Activated CD4-positive, alpha-beta T cell treated with anti-CD3 and anti-CD28 coated beads, Interleukin-2, amount 10 ng/mL, durations not matched to agents 7 days and 5 days (primary cell): ENCODE measurements around the gene HNRNPUL1. TPM values are rescaled to one million over a fixed set of nuclear protein-coding genes. Genes with fewer than 3 reads are reported as not detected.

Source experiments
- CTCF ChIA-PET: fragments of 350-600 bp; sonication (Branson Sonifier 250); formaldehyde crosslinking; loops from one replicate; lab custom pipeline; 2021; ENCODE audit warnings: antibody characterized with exemption; lab: Charles Lee
- POLR2A ChIA-PET: fragments of 350-600 bp; sonication (Branson Sonifier 250); formaldehyde crosslinking; loops from one replicate; lab custom pipeline; 2021; ENCODE audit warnings: antibody characterized with exemption; lab: Charles Lee
- DNase-seq: peaks from one replicate; pipeline ENCODE4 v3.0.0-alpha.2; 2020
- H3K27ac Mint-ChIP-seq: one replicate; pipeline ENCODE4 v1.8.0; 2021; ENCODE audit warnings: mild to moderate bottlenecking, moderate library complexity, mixed read lengths
- H3K27me3 Mint-ChIP-seq: one replicate; pipeline ENCODE4 v1.8.0; 2021; ENCODE audit warnings: mixed read lengths
- H3K36me3 Mint-ChIP-seq: one replicate; pipeline ENCODE4 v1.8.0; 2021; ENCODE audit warnings: low read depth, mixed read lengths
- H3K4me1 Mint-ChIP-seq: one replicate; pipeline ENCODE4 v1.8.0; 2021; ENCODE audit warnings: mixed read lengths
- H3K4me3 Mint-ChIP-seq: one replicate; pipeline ENCODE4 v1.8.0; 2021; ENCODE audit warnings: mild to moderate bottlenecking, moderate library complexity, mixed read lengths
- H3K9me3 Mint-ChIP-seq: one replicate; pipeline ENCODE4 v1.8.0; 2021; ENCODE audit warnings: mixed read lengths
- total RNA-seq, 2 experiments: library from RNA; stranded (reverse); gene quantifications; one replicate each; pipeline ENCODE4 v1.2.3, GENCODE V29; 2021

Gene HNRNPUL1
- total RNA-seq, 2 experiments from 2014 or later: 333 to 348 TPM

GRCh38 chr19:41320185-41320518, 56.0 kb downstream of the HNRNPUL1 start:
- H3K27ac Mint-ChIP-seq: no peak overlapping the region
- peaks cover 39% of the 10 kb centered on the region for H3K4me1 Mint-ChIP-seq
- ChIA-PET POLR2A (no interaction called here), CTCF (interaction anchor here (0.7 kb wide), 1 partner anchor 25 kb away, joined by 3 read pairs; no protein-coding TSS in a partner anchor)
- no peak for DNase-seq
- H3K36me3 Mint-ChIP-seq: peaks cover 57% of the 10 kb centered on the region
- H3K27me3 Mint-ChIP-seq: no peaks in the 10 kb centered on the region
- H3K4me3 Mint-ChIP-seq: no peak overlapping the region
- no peaks in the 10 kb centered on the region for H3K9me3 Mint-ChIP-seq

GRCh38 chr19:41320568-41320967, 56.4 kb downstream of the HNRNPUL1 start:
- Mint-ChIP-seq H3K4me1 (peaks cover 43% of the 10 kb centered on the region), H3K4me3 (no peak overlapping the region), H3K9me3 (no peaks in the 10 kb centered on the region), H3K27ac (peak overlapping the region; percentile 9), H3K27me3 (no peaks in the 10 kb centered on the region), H3K36me3 (peaks cover 57% of the 10 kb centered on the region)
- POLR2A ChIA-PET: no interaction called here
- CTCF ChIA-PET: interaction anchor here (0.7 kb wide), 1 partner anchor 26 kb away, joined by 3 read pairs; no protein-coding TSS in a partner anchor
- no peak for DNase-seq

GRCh38 chr19:41321204-41321599, 57.0 kb downstream of the HNRNPUL1 start:
- CTCF ChIA-PET: no interaction called here
- Mint-ChIP-seq H3K27ac (peak overlapping the region; percentile 72), H3K36me3 (peaks cover 56% of the 10 kb centered on the region), H3K27me3 (no peaks in the 10 kb centered on the region), H3K4me3 (no peak overlapping the region), H3K9me3 (no peaks in the 10 kb centered on the region), H3K4me1 (peaks cover 42% of the 10 kb centered on the region)
- POLR2A ChIA-PET: no interaction called here
- DNase-seq: no peak

- CTCF ChIA-PET: interaction anchor here (0.7 to 1.2 kb wide), 4 partner anchors 11 to 19 kb away, joined by 3 to 5 read pairs (median 3); no protein-coding TSS in a partner anchor
- no peak for DNase-seq
- H3K27me3 Mint-ChIP-seq: no peaks in the 10 kb centered on the region
- POLR2A ChIA-PET: no interaction called here
- H3K36me3 Mint-ChIP-seq: peaks cover 54% of the 10 kb centered on the region
- peak overlapping the region; percentile 72 for H3K27ac Mint-ChIP-seq
- H3K4me1 Mint-ChIP-seq: peaks cover 46% of the 10 kb centered on the region
- no peaks in the 10 kb centered on the region for H3K9me3 Mint-ChIP-seq
- H3K4me3 Mint-ChIP-seq: no peak overlapping the region
These were observed 57.6 kb downstream of the HNRNPUL1 start for GRCh38 chr19:41321600-41322270.

- Mint-ChIP-seq H3K36me3 (peaks cover 52% of the 10 kb centered on the region), H3K4me3 (no peak overlapping the region), H3K27ac (peak overlapping the region; percentile 37), H3K9me3 (no peaks in the 10 kb centered on the region), H3K4me1 (peaks cover 46% of the 10 kb centered on the region), H3K27me3 (no peaks in the 10 kb centered on the region)
- ChIA-PET POLR2A (interaction anchor here (0.9 kb wide), 1 partner anchor 29 kb away, joined by 3 read pairs; no protein-coding TSS in a partner anchor), CTCF (interaction anchor here (0.7 to 1.2 kb wide), 5 partner anchors 10 to 20 kb away, joined by 3 to 5 read pairs (median 3); no protein-coding TSS in a partner anchor)
- no peak for DNase-seq
These were observed 58.3 kb downstream of the HNRNPUL1 start for GRCh38 chr19:41322451-41322850.

GRCh38 chr19:41323023-41323422, 58.9 kb downstream of the HNRNPUL1 start:
- H3K4me3 Mint-ChIP-seq: no peak overlapping the region
- peaks cover 49% of the 10 kb centered on the region for H3K4me1 Mint-ChIP-seq
- POLR2A ChIA-PET: interaction anchor here (0.9 kb wide), 1 partner anchor 28 kb away, joined by 3 read pairs; no protein-coding TSS in a partner anchor
- H3K27me3 Mint-ChIP-seq: no peaks in the 10 kb centered on the region
- CTCF ChIA-PET: interaction anchor here (1.1 to 1.2 kb wide), 2 partner anchors 14 to 17 kb away, joined by 3 to 5 read pairs; no protein-coding TSS in a partner anchor
- H3K36me3 Mint-ChIP-seq: peaks cover 50% of the 10 kb centered on the region
- peak overlapping the region; percentile 37 for H3K27ac Mint-ChIP-seq
- H3K9me3 Mint-ChIP-seq: no peaks in the 10 kb centered on the region
- no peak for DNase-seq

GRCh38 chr19:41323430-41324125, 59.4 kb downstream of the HNRNPUL1 start:
- POLR2A ChIA-PET: interaction anchor here (0.9 kb wide), 1 partner anchor 28 kb away, joined by 3 read pairs; no protein-coding TSS in a partner anchor
- Mint-ChIP-seq H3K4me1 (peaks cover 54% of the 10 kb centered on the region), H3K27ac (peak overlapping the region; percentile 64), H3K36me3 (peaks cover 52% of the 10 kb centered on the region), H3K4me3 (no peak overlapping the region), H3K27me3 (no peaks in the 10 kb centered on the region), H3K9me3 (no peaks in the 10 kb centered on the region)
- DNase-seq: no peak
- CTCF ChIA-PET: interaction anchor here (1.1 to 1.4 kb wide), 3 partner anchors 15 to 30 kb away, joined by 3 to 5 read pairs (median 3); no protein-coding TSS in a partner anchor

- H3K27me3 Mint-ChIP-seq: no peaks in the 10 kb centered on the region
- peak overlapping the region; percentile 81 for H3K27ac Mint-ChIP-seq
- DNase-seq: no peak
- ChIA-PET CTCF (interaction anchor here (1.0 to 1.7 kb wide), 4 partner anchors 15 to 29 kb away, joined by 3 to 8 read pairs (median 4); no protein-coding TSS in a partner anchor), POLR2A (no interaction called here)
- peaks cover 61% of the 10 kb centered on the region for H3K4me1 Mint-ChIP-seq
- H3K4me3 Mint-ChIP-seq: no peak overlapping the region
- H3K36me3 Mint-ChIP-seq: peaks cover 53% of the 10 kb centered on the region
- no peaks in the 10 kb centered on the region for H3K9me3 Mint-ChIP-seq
These were observed 60.1 kb downstream of the HNRNPUL1 start for GRCh38 chr19:41324231-41324702.

- Mint-ChIP-seq H3K9me3 (no peaks in the 10 kb centered on the region), H3K4me1 (peaks cover 61% of the 10 kb centered on the region), H3K36me3 (peaks cover 45% of the 10 kb centered on the region), H3K4me3 (peak overlapping the region; percentile 30), H3K27ac (peak overlapping the region; percentile 82), H3K27me3 (no peaks in the 10 kb centered on the region)
- ChIA-PET POLR2A (no interaction called here), CTCF (interaction anchor here (0.6 to 1.7 kb wide), 6 partner anchors 10 to 893 kb away, joined by 3 to 10 read pairs (median 4); no protein-coding TSS in a partner anchor)
- no peak for DNase-seq
These were observed 60.9 kb downstream of the HNRNPUL1 start for GRCh38 chr19:41324921-41325639.

- Mint-ChIP-seq H3K27ac (peak overlapping the region; percentile 82), H3K9me3 (no peaks in the 10 kb centered on the region), H3K4me1 (peaks cover 65% of the 10 kb centered on the region), H3K36me3 (peaks cover 47% of the 10 kb centered on the region), H3K4me3 (no peak overlapping the region), H3K27me3 (no peaks in the 10 kb centered on the region)
- ChIA-PET CTCF (interaction anchor here (0.6 to 1.7 kb wide), 4 partner anchors 9 to 893 kb away, joined by 3 to 10 read pairs (median 6); no protein-coding TSS in a partner anchor), POLR2A (no interaction called here)
- DNase-seq: no peak
These were observed 61.4 kb downstream of the HNRNPUL1 start for GRCh38 chr19:41325640-41325946.

GRCh38 chr19:41325947-41326706, 62.0 kb downstream of the HNRNPUL1 start:
- Mint-ChIP-seq H3K27me3 (no peaks in the 10 kb centered on the region), H3K9me3 (no peaks in the 10 kb centered on the region), H3K36me3 (peaks cover 49% of the 10 kb centered on the region), H3K4me3 (peak overlapping the region; percentile 12), H3K4me1 (peaks cover 66% of the 10 kb centered on the region), H3K27ac (peak overlapping the region; percentile 89)
- ChIA-PET CTCF (interaction anchor here (0.6 to 1.6 kb wide), 3 partner anchors 9 to 894 kb away, joined by 3 to 10 read pairs (median 5); no protein-coding TSS in a partner anchor), POLR2A (interaction anchor here (0.6 kb wide), 1 partner anchor 39 kb away, joined by 3 read pairs; no protein-coding TSS in a partner anchor)
- no peak for DNase-seq
